CD4-positive, alpha-beta T cell treated with Interleukin-2 at 100 ng/mL for 4 hours (primary cell): Measurements from ENCODE around the gene PEBP1.
"Not testable (repeated sequence)": the region's sequence is repeated elsewhere in the genome, so short reads cannot be mapped to it uniquely, and the experiment has no call there.

Experiments used
- DNase-seq: peaks from one replicate; pipeline ENCODE4 v3.0.0-alpha.2; 2020; ENCODE audit warnings: low spot score

The PEBP1 gene

GRCh38 chr12:118135788-118136558, at the start of gene PEBP1:
Gene PEBP1, plus strand, starts transcription at chr12:118136124. Its CDS starts 86 bp downstream, at chr12:118136210.
- peak; percentile 92 for DNase-seq

GRCh38 chr12:118089782-118090181, 46.1 kb upstream of the PEBP1 start:
- no peak for DNase-seq

DNA sequence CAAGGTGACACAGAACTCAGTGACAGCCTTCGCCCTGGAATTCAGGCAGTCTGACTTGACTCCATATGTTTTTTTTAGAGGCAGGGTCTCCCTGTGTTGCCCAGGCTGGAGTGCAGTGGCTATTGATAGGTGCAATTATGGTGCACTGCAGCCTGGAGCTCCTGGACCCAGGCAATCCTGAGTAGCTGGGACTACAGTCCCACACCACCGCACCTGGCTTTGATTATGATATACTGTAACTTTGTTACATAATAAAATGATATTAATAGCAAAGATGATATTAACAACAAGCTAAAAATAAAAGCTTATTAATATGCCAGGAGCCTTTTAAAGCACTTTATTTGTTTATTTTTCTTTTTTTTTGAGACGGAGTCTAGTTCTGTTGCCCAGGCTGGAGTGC, 41.9 kb upstream of the PEBP1 start:
- no peak for DNase-seq

- no peak for DNase-seq
These were observed 37.5 kb upstream of the PEBP1 start for GRCh38 chr12:118098401-118098800.

- DNase-seq = no peak
These were observed 36.8 kb upstream of the PEBP1 start for GRCh38 chr12:118098911-118099671.

DNA sequence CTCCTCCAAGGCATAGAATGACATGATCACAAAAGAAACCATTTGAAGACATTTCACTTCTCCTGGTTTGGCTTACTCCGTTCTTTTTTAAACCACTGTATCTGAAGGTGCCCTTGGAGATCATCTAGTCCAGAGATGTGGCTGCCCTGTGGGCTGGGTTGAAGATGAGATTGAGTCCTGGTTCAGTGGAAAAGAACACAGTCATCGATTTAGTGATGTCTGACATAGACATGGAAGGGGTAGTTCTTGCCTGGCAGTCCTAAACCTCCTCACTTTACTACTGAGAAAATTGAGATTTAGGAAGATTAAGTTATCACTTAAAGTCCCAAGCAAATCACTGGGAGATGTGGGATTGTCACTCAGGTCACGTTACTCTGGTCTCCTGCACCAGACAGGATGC, 34.9 kb upstream of the PEBP1 start:
- DNase-seq = no peak

DNA sequence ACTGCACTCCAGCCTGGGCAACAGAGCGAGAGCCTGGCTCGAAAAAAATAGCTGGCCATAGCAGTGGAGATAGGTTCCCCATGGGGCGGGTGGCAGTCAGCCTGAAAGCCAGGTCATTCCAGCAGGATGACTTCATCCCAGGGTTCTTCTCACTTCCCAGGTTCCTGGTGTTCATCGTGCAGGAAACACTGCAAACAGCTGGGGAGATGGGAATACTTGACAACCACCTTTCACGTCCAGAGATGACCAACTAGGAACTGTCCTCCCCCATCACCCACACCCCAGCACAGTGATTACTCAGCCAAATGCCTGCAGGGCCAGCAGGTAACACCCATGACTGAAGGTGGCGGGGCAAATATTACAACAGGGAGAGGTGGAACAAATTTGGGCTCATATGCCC, 33.9 kb upstream of the PEBP1 start:
- no peak for DNase-seq

- no peak for DNase-seq
These were observed 33.3 kb upstream of the PEBP1 start for GRCh38 chr12:118102609-118103008.

DNA sequence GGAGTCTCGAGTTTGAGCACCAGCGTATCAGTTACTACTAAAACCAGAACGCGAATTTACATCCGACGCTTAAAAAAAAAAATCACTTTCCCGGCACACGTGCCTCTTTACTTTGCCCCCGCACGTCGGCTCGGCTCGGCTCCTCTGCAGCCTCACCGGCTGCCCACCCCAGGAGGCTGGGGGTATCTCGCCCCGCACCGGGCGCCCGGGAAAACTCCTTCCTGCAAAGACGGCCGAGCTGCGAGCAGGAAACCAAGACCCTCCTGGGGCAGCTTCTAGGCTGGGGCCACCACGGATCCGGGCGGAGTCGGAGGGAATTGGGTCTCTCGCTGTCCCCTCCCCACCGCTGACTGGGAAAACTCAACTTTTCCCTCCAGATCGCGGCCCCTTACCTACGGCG, 32.7 kb upstream of the PEBP1 start:
- no peak for DNase-seq

- DNase-seq = no peak
These were observed 32.1 kb upstream of the PEBP1 start, which contains the start of gene VSIG10 for GRCh38 chr12:118103601-118104382. Gene VSIG10, minus strand, starts transcription at chr12:118104011. Its CDS starts 340 bp downstream, at chr12:118103671.

GRCh38 chr12:118107011-118107410, 28.9 kb upstream of the PEBP1 start:
- no peak for DNase-seq

- no peak for DNase-seq
These were observed 28.2 kb upstream of the PEBP1 start for GRCh38 chr12:118107694-118108093.

DNA sequence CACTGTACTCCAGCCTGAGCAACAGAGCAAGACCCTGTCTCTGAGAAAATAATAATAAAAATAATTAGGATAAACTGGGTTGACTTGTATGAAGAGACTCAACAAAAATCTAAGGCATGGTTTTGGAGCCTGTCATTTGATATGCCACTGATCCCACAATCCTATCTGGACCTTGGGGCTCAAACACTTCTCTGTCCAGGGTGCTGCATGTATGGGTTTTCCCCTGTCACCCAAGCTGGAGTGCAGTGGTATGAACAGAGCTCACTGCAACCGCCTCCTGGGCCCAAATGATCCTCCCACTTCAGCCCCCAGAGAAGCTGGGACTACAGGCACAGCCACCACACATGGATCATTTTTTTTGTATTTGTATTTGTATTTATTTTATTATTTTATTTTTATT, 26.8 kb upstream of the PEBP1 start:
- DNase-seq = no peak

DNA sequence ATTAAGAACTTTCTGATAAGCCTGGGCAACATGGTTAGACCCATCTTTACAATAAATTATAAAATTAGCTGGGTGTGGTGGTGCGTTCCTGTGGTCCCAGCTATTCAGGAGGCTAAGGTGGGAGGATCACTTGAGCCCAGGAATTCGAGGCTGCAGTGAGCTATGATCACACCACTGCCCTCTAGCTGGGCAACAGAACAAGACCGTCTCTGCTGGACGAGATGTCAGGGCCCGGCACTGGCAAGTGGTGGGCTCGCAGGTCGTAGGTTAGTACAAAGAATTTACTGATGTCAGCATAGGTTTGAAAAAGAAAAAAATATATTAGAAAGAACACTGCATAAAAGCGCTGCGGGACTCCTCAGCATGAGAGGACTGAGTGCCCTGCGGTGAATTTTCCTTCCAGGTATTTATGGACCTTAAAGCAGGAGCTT, 16.5 kb upstream of the PEBP1 start:
- no peak for DNase-seq

DNA sequence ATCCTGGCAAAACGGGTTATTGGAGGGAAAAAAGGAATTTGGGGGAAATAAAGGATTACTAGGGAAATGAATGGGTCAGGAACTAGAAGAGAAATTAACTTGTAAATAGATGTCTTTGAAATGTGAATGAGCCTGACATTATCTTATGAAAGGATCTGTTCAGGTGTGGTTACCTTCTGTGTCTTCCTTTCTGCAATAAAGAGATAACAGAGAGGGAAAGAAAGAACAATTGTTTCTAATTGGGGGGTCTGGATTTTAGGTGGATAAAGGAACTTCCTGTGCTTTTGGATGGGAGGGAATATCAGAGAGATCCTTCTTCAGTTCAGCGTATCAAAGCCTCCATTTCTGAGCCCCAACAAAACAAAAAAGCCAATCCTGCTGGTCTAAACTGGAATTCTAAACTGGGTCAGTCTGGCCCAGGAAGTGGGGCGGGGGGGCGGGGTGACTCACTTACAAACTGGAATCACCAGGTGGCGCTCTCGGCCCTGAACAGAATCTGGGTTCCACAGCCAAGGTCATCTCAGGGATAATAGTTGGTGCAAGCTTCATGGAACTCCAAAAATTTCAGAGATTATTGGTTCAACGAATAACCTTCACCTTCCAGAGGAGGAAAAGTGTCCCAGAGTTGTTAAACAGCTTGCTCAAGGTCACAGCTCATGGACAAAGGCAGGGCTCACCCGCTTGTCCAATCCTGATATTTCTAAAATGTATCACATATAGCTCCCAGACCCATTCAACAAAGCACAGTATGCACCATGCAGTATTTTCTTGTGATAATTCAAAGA, 15.2 kb upstream of the PEBP1 start:
- DNase-seq = peak; percentile 69

DNA sequence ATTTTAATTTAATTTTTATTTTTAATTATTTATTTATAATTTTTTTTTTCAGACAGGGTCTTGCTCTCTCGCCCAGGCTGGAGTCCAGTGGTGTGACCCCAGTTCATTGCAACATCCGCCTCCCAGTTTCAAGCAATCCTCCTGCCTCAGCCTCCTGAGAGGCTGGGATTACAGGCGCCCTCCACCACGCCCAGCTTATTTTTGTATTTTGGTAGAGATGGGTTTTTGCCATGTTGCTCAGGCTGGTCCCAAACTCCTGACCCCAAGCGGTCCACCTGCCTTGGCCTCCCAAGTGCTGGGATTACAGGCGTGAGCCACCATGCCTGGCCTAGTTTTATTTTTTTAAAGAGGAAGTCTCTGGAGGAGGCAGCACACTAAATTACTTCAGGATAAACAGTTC, 13.7 kb upstream of the PEBP1 start:
- no peak for DNase-seq

DNA sequence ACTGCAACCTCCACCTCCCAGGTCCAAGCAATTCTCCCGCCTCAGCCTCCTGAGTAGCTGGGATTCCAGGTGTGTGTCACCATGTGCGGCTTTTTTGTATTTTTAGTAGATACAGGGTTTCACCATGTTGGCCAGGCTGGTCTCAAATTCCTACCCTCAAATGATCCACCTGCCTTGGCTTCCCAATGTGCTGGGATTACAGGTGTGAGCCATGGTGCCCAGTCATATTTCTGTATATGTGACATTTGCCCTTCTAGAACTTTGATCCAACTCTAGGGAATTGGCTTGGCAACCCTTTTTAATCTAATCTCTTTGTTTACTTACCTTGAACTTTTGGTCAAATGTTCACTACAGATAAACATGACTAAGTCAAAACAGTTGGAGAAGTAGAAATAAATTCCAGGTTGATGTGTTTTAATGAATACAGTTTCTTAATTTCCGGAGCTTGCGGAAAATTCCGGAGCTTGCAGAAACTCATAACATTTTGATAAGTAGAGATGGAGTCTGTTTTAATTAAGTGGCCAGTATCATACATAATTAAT, 11.5 kb upstream of the PEBP1 start:
- DNase-seq = no peak

DNA sequence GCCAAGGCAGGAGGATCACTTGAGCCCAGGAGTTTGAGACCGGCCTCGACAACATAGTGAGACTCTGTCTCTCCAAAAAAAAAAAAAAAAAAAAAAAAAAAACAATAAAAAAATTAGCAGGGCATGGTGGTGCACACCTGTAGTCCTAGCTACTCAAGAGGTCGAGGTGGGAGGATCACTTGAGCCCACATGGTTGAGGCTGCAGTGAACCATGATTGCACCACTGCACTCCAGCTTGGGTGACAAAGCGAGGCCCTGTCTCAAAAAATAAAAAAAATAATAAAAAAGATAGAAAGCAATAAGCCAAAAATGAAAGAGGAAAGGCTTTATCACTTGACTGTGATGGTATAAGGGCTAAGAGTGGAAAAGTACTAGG, 10.2 kb upstream of the PEBP1 start:
- DNase-seq = no peak

DNA sequence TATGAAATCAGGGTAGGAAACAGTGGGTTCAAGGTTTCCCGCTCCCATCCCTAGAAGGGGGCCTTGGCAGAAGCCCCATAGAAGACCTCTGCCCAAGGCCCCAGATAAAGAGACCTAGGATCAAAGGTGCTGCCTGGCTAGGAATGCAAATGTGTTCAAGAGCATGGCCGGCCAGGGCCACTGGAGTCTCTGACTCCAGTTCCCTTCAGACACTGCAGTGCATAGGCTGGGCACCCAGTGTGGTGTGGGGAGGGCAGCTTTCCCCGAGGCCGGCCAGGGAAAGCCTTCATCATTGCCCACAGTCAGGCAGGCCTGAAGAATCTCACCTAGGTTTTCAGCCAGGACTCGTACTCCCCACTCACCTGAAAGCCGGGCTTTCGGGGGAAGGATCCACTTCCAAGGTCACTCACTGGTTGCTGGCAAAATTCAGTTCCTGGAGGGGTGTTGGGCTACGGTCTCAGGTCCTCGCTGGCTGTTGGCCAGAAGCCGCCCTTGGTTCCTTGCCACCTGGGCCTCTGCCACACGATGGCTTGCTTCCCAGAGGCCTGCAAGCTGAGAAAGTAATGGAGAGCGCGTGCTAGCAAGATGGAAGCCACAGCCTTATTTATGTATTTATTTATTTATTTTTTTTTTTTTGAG, 9.7 kb upstream of the PEBP1 start:
- no peak for DNase-seq

DNA sequence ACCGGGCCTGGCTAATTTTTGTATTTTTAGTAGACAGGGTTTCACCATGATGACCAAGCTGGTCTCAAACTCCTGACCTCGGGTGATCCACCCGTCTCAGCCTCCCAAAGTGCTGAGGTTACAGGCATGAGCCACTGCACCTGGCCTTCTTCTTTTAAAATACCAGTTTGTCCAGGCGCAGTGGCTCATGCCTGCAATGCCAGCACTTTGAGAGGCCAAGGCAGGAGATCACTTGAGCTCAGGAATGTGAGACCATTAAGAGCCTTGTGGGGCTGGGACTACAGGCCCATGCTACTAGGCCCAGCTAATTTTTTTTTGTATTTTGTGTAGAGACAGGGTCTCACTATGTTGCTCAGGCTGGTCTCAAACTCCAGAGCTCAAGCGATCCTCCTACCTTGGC, 8.1 kb upstream of the PEBP1 start:
- no peak for DNase-seq

DNA sequence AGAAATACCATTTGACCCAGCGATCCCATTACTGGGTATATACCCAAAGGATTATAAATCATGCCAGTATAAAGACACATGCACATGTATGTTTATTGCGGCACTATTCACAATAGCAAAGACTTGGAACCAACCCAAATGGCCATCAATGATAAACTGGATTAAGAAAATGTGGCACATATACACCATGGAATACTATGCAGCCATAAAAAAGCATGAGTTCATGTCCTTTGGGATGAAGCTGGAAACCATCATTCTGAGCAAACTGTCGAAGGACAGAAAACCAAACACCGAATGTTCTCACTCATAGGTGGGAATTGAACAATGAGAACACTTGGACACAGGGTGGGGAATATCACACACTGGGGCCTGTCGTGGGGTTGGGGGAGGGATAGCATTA, 6.5 kb upstream of the PEBP1 start:
- DNase-seq = not testable (repeated sequence)
